Coronary artery (tissue), 2 donors: ENCODE results near the gene ODF4.
"Not testable (repeated sequence)": the region's sequence is repeated elsewhere in the genome, so short reads cannot be mapped to it uniquely, and the experiment has no call there.

Source experiments
- DNase-seq: peaks from one replicate; pipeline ENCODE4 v3.0.0-alpha.2; 2017; ENCODE audit warnings: low spot score
- H3K27ac ChIP-seq, 2 donors: fragments of 200-600 bp; sonication (generic); one replicate each; pipeline ENCODE4 v1.5.1; 2016 to 2019
- H3K4me3 ChIP-seq: fragments of 200-600 bp; sonication (generic); 2 replicates; pipeline ENCODE4 v1.5.1; 2016; ENCODE audit warnings: mild to moderate bottlenecking, moderate library complexity
- TF ChIP-seq, protein P1 (sequence below): fragments of 200-600 bp; sonication (generic); IDR thresholded peaks from one replicate; pipeline ENCODE4 v1.5.1; 2019; ENCODE audit warnings: antibody characterized with exemption

The ODF4 gene

DNA sequence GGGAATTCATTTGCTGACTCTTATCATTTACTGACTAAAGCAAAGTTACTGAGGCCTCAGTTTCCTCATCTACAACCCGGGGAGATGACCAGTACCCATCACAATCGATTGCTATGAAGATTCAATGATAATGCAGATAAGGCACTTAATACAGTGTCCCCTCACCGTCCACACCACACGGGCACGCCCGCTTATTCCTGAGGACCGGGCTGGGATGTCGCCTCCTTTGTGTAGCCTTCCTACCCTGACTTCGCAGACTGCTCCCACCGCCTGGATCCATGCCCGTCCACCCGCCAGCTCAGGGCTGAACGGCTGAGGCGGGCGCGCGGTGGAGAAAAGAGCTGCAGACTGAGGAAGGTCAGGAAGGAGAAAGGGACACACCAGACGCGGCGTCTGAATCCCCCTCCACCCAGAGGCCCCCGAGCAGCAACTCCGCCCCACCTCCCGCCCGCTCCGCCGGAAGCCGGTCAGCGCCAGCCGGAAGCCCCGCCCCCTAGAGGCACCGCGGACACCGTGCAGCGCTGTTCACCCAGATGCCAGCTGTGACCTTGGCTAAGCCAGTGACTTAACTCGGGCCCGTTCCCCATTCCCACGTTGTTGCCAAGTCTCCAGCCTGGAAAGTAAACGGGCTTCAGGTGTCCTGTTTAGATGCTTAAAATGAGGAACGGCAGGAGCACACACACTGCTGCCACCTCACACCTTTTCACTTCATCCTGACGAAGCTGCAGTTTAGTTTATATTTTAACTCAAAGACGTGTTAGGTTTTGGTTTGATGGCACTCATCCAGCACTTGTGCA lies 36.8 kb downstream of the ODF4 start, which contains the start of gene KRABD2:
KRABD2 (minus strand) TSS at position 434 of the 797 bp plus-strand sequence.
- peak within 1 kb of the TSS; percentile 79 for H3K4me3 ChIP-seq
- TF ChIP-seq, protein P1, sequence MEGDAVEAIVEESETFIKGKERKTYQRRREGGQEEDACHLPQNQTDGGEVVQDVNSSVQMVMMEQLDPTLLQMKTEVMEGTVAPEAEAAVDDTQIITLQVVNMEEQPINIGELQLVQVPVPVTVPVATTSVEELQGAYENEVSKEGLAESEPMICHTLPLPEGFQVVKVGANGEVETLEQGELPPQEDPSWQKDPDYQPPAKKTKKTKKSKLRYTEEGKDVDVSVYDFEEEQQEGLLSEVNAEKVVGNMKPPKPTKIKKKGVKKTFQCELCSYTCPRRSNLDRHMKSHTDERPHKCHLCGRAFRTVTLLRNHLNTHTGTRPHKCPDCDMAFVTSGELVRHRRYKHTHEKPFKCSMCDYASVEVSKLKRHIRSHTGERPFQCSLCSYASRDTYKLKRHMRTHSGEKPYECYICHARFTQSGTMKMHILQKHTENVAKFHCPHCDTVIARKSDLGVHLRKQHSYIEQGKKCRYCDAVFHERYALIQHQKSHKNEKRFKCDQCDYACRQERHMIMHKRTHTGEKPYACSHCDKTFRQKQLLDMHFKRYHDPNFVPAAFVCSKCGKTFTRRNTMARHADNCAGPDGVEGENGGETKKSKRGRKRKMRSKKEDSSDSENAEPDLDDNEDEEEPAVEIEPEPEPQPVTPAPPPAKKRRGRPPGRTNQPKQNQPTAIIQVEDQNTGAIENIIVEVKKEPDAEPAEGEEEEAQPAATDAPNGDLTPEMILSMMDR = peak; percentile 57
- peak within 1 kb of the TSS; percentile 73 to 87 for H3K27ac ChIP-seq
- DNase-seq = peak; percentile 92

DNA sequence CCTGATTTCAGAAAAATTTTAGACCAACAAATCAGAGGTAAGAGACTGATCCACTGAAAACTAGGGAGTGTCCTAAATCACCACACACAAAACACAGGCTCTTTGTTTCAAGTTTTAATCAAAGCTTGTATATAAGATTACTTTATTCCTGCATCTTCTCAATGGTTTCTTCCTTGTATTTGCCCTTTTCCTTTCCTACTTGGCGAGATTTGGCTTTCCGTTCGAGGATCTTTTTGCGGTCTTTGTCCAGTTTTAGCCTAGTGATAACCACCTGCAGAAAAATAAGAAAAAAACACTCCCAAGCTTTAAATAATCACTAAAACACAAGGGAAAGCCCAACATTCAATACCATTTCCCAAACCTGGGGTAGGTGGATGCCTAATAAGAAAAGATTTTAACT lies 37.8 kb downstream of the ODF4 start:
- DNase-seq = no peak
- TF ChIP-seq, protein P1 = no peak
- Histone ChIP-seq H3K4me3 (no peak overlapping the region), H3K27ac (no peak overlapping the region)

DNA sequence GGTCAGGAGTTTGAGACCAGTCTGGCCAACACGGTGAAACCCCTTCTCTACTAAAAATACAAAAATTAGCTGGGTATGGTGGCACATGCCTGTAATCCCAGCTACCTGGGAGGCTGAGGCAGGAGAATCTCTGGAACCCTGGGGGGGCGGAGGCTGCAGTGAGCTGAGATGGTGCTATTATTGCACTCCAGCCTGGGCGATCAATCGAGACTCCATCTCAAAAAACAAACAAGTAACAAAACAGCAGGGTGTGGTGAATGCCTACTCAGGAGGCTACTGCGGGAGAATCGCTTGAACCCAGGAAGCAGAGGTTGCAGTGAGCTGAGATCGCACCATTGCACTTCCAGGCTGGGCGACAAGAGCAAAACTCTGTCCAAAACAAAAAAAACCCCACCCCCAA lies 38.5 kb downstream of the ODF4 start:
- DNase-seq, H3K4me3 ChIP-seq, H3K27ac ChIP-seq: not testable (repeated sequence)

DNA sequence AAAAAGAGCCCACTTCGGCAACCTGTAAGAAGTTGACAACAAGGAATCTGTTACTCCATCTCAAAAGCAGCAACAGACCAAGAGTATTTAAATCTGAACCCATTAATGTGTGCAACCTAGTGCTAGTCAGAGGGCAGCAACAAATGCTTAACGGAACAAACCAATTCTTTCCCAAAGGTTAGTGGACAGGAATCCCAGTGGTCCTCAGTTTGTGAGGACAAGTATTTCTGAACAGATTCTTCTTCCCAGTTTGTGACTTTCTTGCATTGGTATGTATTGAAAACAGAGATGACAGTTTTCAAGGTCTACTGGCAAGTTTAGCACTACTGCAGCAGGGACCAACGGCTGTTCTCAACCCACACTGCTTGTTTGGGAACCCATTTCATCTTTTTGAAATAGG lies 40.4 kb downstream of the ODF4 start:
- TF ChIP-seq, protein P1 = no peak
- H3K4me3 ChIP-seq = no peak overlapping the region
- H3K27ac ChIP-seq = no peak overlapping the region
- DNase-seq = no peak

DNA sequence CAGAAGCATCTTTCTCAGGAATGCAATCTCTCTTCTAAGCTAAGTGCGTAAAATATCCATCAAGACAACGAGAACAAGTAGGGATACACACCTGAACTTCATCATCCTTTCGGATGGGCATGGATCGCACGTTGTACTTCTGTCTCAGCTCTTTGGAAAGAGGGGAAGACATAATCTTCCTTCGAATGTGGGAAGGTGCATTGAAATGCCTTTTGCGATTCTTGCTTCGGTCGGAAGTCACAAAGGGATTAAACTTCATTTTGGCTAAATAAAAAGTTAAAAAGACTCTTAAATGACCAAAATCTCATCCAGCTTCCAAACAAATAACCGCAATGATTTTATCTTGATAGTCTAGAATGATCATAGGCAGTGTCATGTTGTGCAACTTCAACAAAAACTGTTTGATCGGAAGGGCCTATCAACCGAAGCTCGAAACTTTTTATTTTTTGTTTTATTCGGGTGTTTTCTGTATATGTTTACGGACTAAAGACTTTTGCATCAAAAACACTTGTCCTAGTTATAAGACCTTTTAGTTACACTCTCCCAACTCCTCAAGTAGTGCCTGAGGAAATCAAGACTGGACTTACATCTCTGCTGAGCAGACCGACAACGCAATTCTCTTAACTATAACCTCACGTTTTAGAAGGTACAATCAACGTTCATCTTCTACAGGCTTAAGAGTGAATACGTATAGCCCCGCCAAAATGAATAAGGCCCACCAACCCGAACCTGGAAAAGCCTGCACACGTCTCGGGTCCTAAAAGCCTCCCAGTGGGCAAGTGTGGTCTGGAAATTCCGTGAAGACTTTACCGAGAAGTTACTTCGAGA lies 42.6 kb downstream of the ODF4 start:
- peak overlapping the region; percentile 22 to 98 for H3K27ac ChIP-seq
- no peak for DNase-seq
- H3K4me3 ChIP-seq = peak overlapping the region; percentile 96
- TF ChIP-seq, protein P1 = no peak

DNA sequence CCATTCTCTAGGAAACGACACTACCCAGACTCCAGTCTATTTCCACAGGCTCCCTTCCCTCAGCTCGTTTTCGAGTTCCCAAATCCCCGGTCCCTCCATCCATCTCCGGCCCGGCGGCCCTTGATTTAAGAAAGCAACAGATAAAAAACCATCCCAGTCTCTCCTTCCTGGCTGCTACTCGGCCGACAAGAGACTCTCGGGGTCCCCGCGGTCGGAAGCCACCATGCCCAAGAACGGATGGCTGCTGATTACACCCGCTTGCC lies 43.2 kb downstream of the ODF4 start:
- TF ChIP-seq, protein P1 = no peak
- Histone ChIP-seq H3K27ac (peak overlapping the region; percentile 22 to 98), H3K4me3 (peak overlapping the region; percentile 96)
- no peak for DNase-seq

DNA sequence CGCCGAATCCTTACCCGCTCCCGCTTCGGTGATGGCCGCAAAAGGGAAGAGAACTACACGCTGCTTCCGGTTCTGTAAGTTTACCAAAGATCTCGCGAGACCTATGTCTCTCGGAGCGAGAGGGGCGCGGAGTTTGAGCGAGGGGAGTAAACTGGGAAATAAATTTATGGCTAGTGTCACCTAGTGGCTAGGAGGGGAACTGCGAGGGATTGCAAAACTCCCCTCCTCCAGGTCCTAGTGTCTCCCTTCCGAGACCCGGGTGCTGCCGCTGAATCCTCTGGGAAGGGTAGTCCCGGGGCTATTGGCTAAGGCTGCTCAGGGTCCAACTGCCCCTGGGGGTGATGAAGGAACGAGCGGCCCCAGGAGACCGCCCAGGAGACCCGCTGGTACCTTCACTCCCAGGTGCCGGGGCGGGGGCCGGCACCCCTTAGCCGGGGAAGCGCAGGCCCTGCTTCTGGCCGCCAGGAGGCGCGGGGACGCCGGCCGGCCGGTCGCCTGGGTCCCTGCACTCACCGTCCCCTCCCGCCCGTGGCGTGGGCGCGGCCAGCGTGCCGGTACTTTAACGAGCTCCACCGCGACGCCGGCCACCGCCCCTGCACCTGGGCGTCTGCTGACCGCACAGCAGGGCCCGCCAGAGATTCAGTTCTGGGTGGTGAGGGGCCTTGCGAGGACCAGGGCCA lies 43.6 kb downstream of the ODF4 start, which contains the start of gene RPL26:
RPL26 (minus strand) TSS at position 51 of the 680 bp plus-strand sequence. CDS start 883 bp downstream, outside the sequence.
- Histone ChIP-seq H3K27ac (peak within 1 kb of the TSS; percentile 69 to 98), H3K4me3 (peak within 1 kb of the TSS; percentile 96)
- DNase-seq = peak; percentile 97
- TF ChIP-seq, protein P1 = peak; percentile 99
